Measurements from ENCODE around the gene SRC. TPM values are rescaled to one million over a fixed set of nuclear protein-coding genes. Genes with fewer than 3 reads are reported as not detected.

The SRC gene
- total RNA-seq, 1 experiment from 2014 or later = 42.3 TPM

- H3K9me3 ChIP-seq (ENCODE audit: control insufficient read depth in 1 of 2, insufficient read depth in 1 of 2, low read depth in 1 of 2, low read length in 2 of 2) = no peaks in the 10 kb centered on the region
- no TSS peak for BruUV-seq (replicated peaks)
- H3K9me2 ChIP-seq (ENCODE audit: insufficient read depth) = no peaks in the 10 kb centered on the region
- H3K27ac ChIP-seq (ENCODE audit: low read depth, low read length) = no peak overlapping the region
- TF ChIP-seq SIN3A (IDR thresholded peaks at IDR 0.05; ENCODE audit: low read depth) (no peak), ZFX (IDR thresholded peaks at IDR 0.05) (no peak), SP1 (IDR thresholded peaks at IDR 0.05; ENCODE audit: low read depth) (no peak), ELF1 (IDR thresholded peaks at IDR 0.05; ENCODE audit: borderline replicate concordance, low read depth) (no peak), EZH2 (IDR thresholded peaks at IDR 0.05) (no peak)
- TF ChIP-seq, protein P1, sequence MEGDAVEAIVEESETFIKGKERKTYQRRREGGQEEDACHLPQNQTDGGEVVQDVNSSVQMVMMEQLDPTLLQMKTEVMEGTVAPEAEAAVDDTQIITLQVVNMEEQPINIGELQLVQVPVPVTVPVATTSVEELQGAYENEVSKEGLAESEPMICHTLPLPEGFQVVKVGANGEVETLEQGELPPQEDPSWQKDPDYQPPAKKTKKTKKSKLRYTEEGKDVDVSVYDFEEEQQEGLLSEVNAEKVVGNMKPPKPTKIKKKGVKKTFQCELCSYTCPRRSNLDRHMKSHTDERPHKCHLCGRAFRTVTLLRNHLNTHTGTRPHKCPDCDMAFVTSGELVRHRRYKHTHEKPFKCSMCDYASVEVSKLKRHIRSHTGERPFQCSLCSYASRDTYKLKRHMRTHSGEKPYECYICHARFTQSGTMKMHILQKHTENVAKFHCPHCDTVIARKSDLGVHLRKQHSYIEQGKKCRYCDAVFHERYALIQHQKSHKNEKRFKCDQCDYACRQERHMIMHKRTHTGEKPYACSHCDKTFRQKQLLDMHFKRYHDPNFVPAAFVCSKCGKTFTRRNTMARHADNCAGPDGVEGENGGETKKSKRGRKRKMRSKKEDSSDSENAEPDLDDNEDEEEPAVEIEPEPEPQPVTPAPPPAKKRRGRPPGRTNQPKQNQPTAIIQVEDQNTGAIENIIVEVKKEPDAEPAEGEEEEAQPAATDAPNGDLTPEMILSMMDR (IDR thresholded peaks at IDR 0.05 in 2 of 3, conservative IDR thresholded peaks at IDR 0.05 in 1 of 3; ENCODE audit: borderline replicate concordance in 1 of 3, insufficient read depth in 1 of 3, low read depth in 2 of 3, low read length in 2 of 3) = no peak
- ChIA-PET RAD21 (ENCODE audit: low non-redundant PET in 1 of 2, low total read pairs in 2 of 2, uncharacterized antibody in 2 of 2, unreplicated experiment in 2 of 2) (no interaction called here), POLR2A (no interaction called here), CTCF (no interaction called here)
- no peak for ATAC-seq
- no peak for DNase-seq (ENCODE audit: low read depth, low spot score)
- H3K79me2 ChIP-seq (ENCODE audit: insufficient read depth, low read length) = no peaks in the 10 kb centered on the region
- peaks cover 0 to 14% of the 10 kb centered on the region in 2 experiments; a peak in 2 of 4 replicates for H3K36me3 ChIP-seq (ENCODE audit: control insufficient read depth in 1 of 2, insufficient read depth in 2 of 2, low read length in 2 of 2)
- H4K20me1 ChIP-seq (ENCODE audit: insufficient read depth) = no peaks in the 10 kb centered on the region
- intact Hi-C loops (cut with micrococcal nuclease) = no loop called here
- H3K27me3 ChIP-seq (ENCODE audit: insufficient read depth, low read length) = no peaks in the 10 kb centered on the region
- H3K9ac ChIP-seq (ENCODE audit: low read length) = no peak overlapping the region
- peaks cover 11 to 23% of the 10 kb centered on the region in 2 experiments for H3K4me1 ChIP-seq (ENCODE audit: control insufficient read depth in 1 of 2, insufficient read depth in 2 of 2, low read length in 2 of 2)
- H2AFZ ChIP-seq (ENCODE audit: low read depth, low read length, poor library complexity, severe bottlenecking) = no peak overlapping the region
- no peak overlapping the region for H3K4me3 ChIP-seq (replicated peaks in 1 of 2; ENCODE audit: low read depth in 1 of 2, low read length in 2 of 2)
- H3K4me2 ChIP-seq (ENCODE audit: low read length) = no peak overlapping the region
Observed at GRCh38 chr20:37387519-37388269, 41.8 kb downstream of the SRC start.

GRCh38 chr20:37388831-37389230 is 42.9 kb downstream of the SRC start:
- no peaks in the 10 kb centered on the region for H3K9me3 ChIP-seq (ENCODE audit: control insufficient read depth in 1 of 2, insufficient read depth in 1 of 2, low read depth in 1 of 2, low read length in 2 of 2)
- no peak for ATAC-seq
- H2AFZ ChIP-seq (ENCODE audit: low read depth, low read length, poor library complexity, severe bottlenecking) = no peak overlapping the region
- peaks cover 0 to 14% of the 10 kb centered on the region in 2 experiments; a peak in 2 of 4 replicates for H3K36me3 ChIP-seq (ENCODE audit: control insufficient read depth in 1 of 2, insufficient read depth in 2 of 2, low read length in 2 of 2)
- no peak for DNase-seq (ENCODE audit: low read depth, low spot score)
- no peaks in the 10 kb centered on the region for H4K20me1 ChIP-seq (ENCODE audit: insufficient read depth)
- BruUV-seq (replicated peaks) = no TSS peak
- intact Hi-C loops (cut with micrococcal nuclease) = no loop called here
- no peak overlapping the region for H3K9ac ChIP-seq (ENCODE audit: low read length)
- no peaks in the 10 kb centered on the region for H3K27me3 ChIP-seq (ENCODE audit: insufficient read depth, low read length)
- CTCF ChIA-PET = no interaction called here
- no peak overlapping the region for H3K4me3 ChIP-seq (replicated peaks in 1 of 2; ENCODE audit: low read depth in 1 of 2, low read length in 2 of 2)
- no peak for TF ChIP-seq TCF7L2 (IDR thresholded peaks at IDR 0.05; ENCODE audit: borderline replicate concordance, extremely low read depth, insufficient read depth, insufficient read length)
- TF ChIP-seq CEBPB (IDR thresholded peaks at IDR 0.05; ENCODE audit: low read depth) = no peak
- TF ChIP-seq SP1 (IDR thresholded peaks at IDR 0.05; ENCODE audit: low read depth) = no peak
- no peak for TF ChIP-seq SIN3A (IDR thresholded peaks at IDR 0.05; ENCODE audit: low read depth)
- TF ChIP-seq SRF (IDR thresholded peaks at IDR 0.05; ENCODE audit: low read depth) = no peak
- TF ChIP-seq POLR2A (IDR thresholded peaks at IDR 0.05; ENCODE audit: borderline replicate concordance, extremely low read depth, insufficient read depth, insufficient read length) = no peak
- no peaks in the 10 kb centered on the region for H3K9me2 ChIP-seq (ENCODE audit: insufficient read depth)
- no peak overlapping the region for H3K4me2 ChIP-seq (ENCODE audit: low read length)
- RAD21 ChIA-PET (ENCODE audit: low non-redundant PET in 1 of 2, low total read pairs in 2 of 2, uncharacterized antibody in 2 of 2, unreplicated experiment in 2 of 2) = no interaction called here
- no peak overlapping the region for H3K27ac ChIP-seq (ENCODE audit: low read depth, low read length)
- H3K79me2 ChIP-seq (ENCODE audit: insufficient read depth, low read length) = no peaks in the 10 kb centered on the region
- peaks cover 1 to 12% of the 10 kb centered on the region in 2 experiments; a peak in 3 of 4 replicates for H3K4me1 ChIP-seq (ENCODE audit: control insufficient read depth in 1 of 2, insufficient read depth in 2 of 2, low read length in 2 of 2)
- POLR2A ChIA-PET = no interaction called here

Data from HCT116 (cell line).